HG03103 (cell line): Measurements from ENCODE around the gene SPARC.
A peak's percentile ranks its signal among the peaks of the same experiment; 100 is the strongest.
"Not testable (repeated sequence)": the region's sequence is repeated elsewhere in the genome, so short reads cannot be mapped to it uniquely, and the experiment has no call there.

Experiments
- ATAC-seq: cut with Tn5 transposase; IDR thresholded peaks from one replicate; pipeline ENCODE4 v1.9.1; 2021; ENCODE audit warnings: low read depth; ENCODE audit not compliant: unreplicated experiment

Gene SPARC

GRCh38 chr5:151680944-151681427 is 5.7 kb downstream of the SPARC start:
- no peak for ATAC-seq

DNA sequence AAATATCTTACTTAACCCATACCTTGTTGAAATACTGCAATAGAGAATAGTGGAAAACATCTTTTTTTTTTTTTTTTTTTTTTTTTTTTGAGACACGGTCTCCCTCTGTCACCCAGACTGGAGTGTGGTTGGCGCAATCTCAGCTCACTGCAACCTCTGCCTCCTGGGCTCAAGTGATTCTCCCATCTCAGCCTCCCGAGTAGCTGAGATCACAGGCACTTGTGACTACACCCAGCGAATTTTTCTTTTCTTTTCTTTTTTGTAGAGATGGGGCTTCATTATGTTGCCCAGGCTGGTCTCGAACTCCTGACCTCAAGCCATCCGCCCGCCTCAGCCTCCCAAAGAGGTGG is 6.6 kb downstream of the SPARC start:
- not testable (repeated sequence) for ATAC-seq

- ATAC-seq, result no peak
Measured at GRCh38 chr5:151679421-151680155, 7.1 kb downstream of the SPARC start.

- no peak for ATAC-seq
Measured at GRCh38 chr5:151678713-151679112, 8.0 kb downstream of the SPARC start.

GRCh38 chr5:151677776-151678545 is 8.8 kb downstream of the SPARC start:
- ATAC-seq, result no peak

GRCh38 chr5:151676719-151677118 is 10.0 kb downstream of the SPARC start:
- no peak for ATAC-seq

DNA sequence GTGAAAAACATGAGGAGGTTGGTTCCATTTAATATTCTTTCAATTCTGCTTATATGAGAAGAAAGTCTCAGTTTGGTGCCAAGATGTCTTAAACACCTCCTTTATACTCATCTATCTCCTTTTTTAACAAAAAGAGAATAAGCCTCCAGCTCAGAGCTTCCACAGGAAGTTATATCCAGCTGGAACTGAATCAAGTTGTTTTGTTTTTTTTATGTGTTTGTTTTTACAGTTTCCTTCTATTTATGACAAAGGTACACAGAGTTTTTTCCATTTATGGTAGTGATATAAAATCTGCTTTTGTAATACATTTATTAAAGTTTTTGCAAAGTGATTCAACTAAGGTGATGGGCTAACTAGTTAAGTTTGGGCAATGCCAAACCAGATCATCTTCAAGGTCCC is 10.4 kb downstream of the SPARC start:
- no peak for ATAC-seq

DNA sequence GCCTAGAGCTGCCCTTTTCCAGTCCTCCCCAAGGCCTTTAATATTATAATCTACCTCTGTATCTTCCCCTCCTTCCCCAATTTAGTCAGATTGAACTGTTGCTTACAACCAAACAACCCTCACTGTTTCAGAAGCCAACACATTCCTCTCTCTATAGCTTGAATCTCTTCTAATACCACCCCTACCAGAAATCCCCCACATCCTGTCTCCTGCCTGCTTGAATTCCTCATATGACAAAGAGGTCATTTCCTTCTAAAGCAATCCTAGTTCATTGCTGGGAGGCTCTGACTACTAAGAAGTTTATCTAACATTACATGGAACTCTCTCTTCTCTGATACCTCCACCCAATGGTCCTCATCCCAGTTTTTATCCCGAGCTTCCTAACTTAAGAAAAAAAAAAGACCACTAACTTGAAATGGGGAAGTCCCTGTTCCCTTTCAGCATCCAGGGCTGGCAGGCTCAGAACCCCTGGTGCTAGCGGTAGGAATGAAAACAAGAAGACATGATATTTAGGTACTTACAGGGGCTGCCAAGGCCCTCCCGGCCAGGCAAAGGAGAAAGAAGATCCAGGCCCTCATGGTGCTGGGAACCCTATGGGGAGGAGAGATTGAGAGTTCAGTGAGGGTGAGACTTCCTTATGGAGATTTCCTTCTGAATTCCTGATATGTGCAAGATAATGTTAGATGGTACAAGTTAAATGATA is 11.0 kb downstream of the SPARC start:
- ATAC-seq, result peak; percentile 52

GRCh38 chr5:151674626-151675610 is 11.8 kb downstream of the SPARC start:
- ATAC-seq, result no peak

DNA sequence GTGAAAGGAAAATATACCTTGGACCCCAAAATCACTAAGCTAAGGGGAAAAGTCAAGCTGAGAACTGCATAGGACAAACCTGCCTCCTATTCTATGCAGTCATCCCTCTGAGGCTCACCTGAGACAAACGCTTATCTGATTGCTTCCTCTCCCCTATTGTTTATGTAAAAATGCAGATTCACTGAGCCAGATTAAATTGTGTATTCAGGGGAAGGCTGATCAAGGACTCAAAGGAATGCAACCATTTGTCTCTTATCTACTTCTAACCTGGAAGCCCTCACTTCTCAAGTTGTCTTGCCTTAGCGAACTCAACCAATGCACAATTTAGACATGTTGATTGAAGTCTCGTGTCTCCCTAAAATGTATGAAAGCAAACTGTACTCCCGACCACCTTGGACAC is 13.3 kb downstream of the SPARC start:
- no peak for ATAC-seq

GRCh38 chr5:151672516-151672915 is 14.2 kb downstream of the SPARC start:
- no peak for ATAC-seq

DNA sequence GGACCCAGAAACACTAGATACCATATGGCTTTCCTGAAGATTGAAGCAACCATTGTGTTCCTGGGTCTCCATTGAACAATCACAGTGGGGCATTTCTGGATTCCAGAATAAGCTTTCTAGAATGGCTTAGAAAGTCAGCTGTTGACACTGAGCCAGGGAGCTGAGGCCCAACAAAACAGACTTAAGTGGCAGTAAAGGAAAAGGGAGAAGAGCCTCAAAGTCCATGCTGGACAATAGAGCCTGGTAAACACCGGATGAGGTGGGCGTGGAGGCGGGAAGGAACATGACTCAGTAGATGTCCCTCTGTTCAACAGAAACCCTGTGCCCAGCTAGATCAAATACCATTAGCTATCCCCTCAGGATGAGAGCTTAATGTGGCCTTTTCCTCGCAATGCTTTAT is 14.8 kb downstream of the SPARC start:
- no peak for ATAC-seq

- no peak for ATAC-seq
Measured at GRCh38 chr5:151670953-151671636, 15.6 kb downstream of the SPARC start.

DNA sequence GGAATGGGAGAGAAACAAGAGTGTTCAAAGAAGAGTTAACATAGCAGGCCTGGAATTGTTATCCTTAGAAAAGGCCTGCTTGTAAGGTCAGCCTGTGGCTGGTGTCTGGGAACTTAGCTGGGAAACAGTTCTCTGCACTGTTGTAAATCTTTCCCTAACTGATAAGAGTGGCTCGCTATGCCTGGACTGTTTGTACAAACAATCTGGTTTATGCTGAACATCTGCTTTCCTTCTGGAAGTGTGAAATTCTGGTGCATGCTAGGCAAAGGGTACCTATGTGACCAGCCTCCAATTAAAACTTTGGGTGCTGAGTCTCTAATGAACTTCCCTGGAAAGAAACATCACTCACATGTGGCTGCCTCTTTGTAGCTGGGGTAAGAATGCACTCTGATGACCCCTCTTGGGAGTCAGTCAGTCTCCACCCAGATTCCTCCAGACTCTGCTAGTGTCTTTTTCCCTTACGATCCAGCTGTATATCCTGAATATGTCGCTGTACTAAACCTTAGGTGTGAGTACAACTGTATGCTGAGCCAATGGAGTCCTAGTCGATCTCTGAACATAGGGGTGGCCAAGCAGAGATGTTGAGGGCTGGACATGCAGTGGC is 16.5 kb downstream of the SPARC start:
- ATAC-seq, result no peak

- ATAC-seq, result no peak
Measured at GRCh38 chr5:151667083-151667482, 19.6 kb downstream of the SPARC start.

GRCh38 chr5:151665613-151666012 is 21.1 kb downstream of the SPARC start:
- no peak for ATAC-seq

DNA sequence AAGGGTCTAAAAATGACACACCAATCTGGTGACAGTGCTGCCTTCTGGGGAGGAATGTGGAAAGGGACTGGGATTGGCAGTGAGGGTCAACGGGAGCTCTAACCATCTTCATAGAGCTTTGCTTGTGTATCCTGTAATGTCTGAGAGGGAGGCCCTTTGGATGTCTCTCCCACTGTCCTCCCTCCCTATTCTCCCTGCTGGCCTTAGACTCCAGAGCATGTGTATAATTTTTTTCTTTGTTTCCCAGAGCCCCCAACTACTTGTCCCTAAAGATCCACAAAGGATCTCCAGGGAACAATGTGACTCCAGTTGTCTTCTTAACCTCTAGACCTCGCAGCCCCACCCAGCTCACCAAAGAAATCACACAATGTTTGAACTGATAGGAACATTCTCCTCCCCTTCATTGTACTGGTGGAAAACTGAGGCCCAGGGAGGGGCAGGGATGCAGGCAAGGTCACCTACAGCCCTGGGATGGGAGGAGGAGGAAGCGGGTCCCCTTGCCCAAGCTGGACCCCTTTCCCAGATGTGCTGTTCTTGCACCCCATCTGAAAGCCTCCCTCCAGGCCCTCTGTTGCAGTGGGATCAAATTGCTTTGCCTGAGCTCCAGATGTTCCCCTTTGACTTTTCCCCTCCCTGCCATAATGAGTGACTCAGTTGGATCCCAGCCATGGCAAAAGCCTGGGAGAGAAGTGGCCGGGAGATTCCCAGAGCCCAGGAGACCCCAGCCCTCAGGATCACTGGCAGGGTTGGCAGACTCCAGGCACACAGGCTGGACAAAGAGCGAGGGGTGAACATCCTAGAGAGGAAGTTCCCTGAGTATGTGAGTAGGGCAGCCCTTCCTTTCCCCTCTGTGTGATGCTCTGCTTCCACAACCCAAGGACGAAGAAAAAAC is 21.8 kb downstream of the SPARC start:
- ATAC-seq, result no peak

- peak; percentile 27 for ATAC-seq
Measured at GRCh38 chr5:151663617-151664293, 23.0 kb downstream of the SPARC start.
